Right kidney (tissue), 1 donor: ENCODE measurements around the gene MTRR.
A peak's percentile ranks its signal among the peaks of the same experiment; 100 is the strongest.

Experiments
- DNase-seq: peaks from one replicate; pipeline ENCODE4 v3.0.0-alpha.2; 2016

The MTRR gene

DNA sequence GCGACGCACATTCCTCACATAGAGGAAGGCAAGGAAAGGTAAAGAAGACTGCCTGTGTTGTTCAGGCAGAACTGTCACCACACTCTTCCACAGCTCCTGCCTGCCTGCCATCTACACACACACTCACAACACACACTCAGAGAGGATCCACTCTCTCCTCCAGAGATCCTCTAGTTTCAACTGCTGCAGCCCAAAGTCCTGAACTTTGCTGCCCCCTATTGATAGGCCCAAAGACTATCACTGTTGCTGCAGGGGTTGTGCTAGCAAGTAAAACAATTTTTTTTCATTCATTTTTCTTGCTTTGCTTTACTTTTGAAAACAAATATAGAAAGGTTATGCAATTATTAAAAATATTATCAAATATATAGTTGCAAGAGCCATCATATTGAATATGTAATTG is 12.1 kb upstream of the MTRR start:
- DNase-seq, result no peak

DNA sequence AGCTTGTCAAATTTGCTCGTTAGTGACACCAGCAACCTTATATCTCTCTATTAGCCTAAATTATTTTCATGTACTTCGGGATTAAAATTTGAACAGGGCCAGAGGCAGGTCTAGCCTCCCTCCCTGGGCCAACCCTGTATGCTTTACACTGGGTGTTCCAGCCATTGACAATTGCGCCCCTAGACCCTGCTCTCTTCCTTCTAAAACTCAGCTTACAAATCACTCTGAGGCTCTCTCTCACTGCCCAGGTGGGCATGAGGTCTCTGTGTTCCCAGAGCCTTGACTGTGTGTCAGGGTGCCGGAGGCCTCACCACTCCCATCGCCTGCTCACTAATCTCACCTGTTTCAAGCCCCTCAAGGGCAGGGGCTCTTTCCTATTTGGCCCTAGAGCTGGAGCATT is 11.6 kb upstream of the MTRR start:
- no peak for DNase-seq

DNA sequence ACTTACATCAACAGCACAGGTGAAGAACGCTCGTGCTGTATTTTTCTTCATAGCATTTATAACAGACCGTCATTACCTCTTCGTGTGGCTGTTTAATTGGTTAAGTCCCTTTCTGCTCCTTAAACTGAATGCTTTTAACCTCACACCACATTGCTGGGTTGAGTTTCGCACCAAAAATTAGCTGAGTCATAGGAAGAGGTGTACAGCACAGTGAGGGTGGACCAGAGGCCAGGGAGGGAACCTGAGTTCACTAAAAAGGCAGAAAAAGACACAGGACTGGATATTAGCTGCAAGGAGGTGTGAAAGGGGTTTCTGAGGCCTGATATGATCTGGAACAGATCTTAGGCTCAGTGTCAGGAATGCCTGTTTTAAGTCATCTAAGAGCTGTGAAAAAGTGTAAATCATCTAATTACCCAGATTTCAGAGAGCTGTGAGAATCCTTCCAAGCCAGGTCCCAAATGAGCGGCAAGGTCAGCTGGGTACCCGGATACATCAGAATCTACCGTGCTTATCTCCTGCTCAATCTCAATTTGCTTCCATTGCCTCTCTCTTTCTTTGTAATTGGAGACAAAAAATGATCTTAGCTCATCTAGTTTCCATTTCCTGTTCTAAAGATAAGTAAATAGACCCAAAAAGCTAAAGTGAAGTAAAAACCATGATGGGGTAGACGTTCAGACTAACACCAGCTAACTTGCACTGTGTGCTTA is 10.9 kb upstream of the MTRR start:
- DNase-seq, result no peak

DNA sequence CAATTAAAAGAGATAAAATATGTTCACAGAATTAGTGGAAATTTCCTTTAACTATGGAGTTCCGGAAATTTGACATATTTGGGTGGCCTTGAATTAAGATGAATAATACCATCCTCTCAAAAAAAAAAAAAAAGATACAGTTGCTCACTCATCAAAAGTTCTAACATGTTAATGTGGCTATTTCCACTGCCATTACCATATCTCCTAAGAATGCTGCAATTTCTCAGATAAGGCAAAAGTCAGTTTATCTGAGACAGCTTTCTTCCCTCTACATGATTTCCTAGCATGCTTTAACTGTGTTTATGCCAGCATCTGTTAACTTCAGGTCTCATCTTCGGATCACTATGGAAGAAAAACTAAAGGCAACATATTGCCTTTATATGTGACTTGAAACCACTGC is 2.8 kb upstream of the MTRR start:
- no peak for DNase-seq

DNA sequence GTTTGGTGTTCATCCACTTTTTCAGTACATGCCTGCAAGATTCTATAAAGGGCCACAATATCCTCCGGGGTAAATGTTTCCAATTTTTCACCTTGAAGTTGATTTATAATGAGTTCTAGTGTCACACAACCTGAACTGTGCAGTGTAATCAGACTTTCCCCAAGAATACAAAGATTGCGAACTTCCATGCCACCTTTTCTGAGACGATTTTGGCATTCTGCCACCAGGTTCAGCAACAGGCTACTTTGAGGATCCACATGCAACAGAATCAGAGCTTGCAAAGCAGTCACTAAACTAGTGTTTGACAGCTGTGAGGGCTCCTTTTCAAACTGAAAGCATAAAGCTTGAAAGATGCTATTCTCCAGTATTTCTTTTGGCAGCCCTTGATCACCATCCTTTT is 1.7 kb upstream of the MTRR start:
- DNase-seq, result no peak

DNA sequence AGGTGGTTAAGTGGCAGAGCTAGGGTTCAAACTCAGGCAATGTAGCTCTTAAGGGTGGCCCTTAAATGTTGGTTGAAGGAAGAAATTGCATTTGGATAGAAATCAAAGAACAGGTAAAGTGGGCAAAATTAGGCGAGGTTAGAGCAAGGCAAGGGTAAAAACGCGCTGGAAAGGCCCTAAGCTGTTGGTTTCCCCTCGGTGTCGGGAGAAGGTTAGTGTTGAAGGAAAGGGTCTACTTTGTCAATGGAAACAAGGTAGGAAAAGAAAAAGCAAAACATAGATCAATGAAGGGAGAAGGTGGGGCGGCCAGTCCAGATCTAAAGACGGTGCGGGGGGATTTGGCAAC is 548 bp upstream of the MTRR start:
- no peak for DNase-seq

DNA sequence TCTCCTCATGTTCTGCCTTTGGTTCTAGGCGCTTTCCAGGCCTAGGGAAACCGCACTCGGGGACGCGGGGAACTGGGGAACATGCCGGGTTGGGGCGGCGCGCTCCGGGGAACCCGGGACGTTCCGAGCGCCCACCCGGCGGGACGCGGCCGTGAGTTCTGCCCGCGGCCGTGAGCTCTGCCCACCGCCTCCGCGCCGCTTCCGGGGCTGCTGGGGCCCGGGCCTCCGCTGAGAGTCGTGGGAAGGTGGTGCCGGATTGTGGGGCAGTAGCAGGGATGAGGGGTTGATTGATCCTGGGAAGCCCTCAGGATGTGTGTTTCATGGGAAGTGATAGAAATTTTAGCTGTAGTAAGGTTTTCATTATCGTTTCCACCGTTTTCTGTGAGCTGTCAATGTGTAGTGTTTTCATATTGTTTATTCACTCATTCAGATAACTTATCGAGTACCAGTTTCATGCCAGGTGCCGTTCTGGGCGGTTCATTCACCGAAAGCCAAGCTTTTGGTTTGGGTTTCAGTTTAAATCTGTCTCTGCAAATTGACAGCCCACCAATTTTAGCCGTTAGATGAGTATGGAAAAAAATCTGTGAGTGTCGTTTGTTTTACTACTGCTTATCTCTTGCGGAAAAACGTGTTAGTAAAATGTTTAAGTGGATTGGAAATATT is 657 bp downstream of the MTRR start:
- no peak for DNase-seq

DNA sequence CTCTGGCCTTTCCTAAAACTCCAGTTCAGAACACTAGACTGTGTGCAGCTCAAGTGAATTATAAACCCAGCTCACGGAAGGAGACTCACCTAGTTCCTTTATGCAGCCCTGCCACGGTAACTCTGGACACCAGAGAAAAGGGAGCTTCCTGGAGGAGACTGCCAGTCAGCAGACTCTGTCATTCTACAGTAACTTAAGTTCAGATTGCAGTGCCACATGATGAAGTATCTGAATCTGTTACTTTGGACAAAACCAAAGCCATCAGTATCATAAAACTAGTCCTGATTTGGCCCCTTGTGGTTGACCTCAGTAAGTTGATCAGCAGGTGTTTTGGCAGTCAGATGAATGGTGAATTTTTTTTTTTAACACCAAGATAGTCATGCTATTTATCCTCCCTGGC is 2.7 kb downstream of the MTRR start:
- DNase-seq, result no peak

DNA sequence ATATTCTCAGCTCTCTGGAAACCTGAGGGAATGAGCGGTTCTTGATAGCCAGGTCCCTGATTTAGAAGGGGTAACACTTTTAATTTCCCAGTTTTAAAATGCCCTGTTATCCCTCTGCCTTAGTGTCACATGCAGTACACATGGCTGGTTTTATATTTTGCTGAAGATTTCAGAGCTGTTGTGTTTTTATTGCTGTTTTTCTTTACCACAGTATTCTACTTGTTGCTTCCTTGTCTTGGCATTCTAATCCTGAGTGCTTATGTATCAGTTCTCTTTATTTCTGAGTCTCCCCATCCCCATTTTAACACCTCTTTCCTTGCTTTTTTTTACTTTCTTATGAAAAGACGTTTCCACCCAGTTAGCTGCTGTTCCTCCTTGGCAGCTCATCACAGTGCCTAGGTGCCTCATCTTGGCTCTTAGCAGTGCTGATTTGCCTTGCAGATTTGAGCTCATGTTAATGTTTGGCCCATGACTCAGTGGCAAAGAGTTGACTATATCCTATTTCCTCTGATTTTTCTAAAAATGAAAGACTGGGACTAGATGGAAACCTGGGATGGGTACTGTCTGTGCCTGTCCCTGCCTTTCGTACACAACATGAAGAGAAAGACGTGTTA is 3.7 kb downstream of the MTRR start:
- DNase-seq, result no peak

DNA sequence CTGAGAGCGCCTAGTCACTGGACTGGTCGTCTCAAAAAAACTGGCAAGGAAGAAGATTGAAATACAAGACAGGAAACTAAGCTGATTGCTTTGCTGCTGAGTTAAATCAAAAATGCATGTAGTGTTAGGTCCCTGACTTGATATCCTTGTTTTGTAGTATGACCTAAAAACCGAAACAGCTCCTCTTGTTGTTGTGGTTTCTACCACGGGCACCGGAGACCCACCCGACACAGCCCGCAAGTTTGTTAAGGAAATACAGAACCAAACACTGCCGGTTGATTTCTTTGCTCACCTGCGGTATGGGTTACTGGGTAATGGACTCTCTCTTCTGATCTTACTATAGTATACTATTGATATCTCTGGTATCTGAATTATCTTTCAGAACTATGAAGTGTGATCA is 4.3 kb downstream of the MTRR start:
- DNase-seq, result no peak

DNA sequence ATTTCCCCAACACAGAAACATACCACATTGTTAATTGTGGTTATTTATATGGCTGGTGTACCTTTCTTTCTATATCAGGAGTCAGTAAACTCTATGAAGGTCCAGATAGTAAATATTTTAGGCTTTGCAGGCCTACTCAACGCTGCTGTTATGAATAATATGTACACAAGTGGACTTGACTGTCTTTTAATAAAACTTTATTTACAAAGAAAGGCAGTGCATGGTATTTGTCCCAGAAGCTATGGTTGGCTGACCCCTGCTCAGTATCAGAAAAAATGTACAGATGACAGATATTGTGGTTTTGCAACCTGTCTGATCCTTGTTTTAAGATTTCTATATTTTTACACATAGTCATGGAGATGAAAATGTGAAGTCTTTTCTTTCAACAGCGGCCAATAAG is 5.7 kb downstream of the MTRR start:
- DNase-seq, result no peak

DNA sequence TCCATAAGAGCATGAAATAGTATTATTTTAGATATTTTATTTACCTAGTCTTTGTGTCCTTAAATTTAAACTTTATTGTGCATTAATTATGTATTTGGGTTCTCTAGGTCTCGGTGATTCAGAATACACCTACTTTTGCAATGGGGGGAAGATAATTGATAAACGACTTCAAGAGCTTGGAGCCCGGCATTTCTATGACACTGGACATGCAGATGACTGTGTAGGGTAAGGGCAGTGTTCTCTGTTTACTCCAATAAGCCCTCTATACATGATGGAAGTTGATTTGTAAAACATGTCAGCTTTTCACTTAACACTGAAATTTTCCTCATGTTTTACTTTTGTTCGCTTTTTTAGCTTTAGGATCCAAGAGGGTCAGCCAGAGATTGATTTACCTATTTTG is 6.2 kb downstream of the MTRR start:
- no peak for DNase-seq

DNA sequence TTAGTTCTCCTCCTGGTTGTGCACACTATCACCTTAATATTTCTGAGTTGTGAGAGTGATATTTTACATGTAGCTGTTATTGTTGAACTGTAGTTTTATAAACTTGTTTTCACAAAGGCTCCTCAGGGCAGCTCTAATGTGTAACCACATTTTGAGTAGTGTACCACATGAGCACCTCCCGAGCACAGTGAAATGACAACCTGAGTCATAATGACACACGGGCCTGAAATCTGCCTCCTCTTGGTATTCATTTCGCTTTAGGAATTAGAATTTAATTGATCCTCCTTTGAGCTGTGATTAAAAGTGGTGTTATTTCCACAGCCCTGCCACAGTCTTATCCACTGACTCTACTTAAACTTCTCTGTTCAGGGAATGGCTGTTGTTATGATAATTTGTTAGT is 7.9 kb downstream of the MTRR start:
- no peak for DNase-seq

DNA sequence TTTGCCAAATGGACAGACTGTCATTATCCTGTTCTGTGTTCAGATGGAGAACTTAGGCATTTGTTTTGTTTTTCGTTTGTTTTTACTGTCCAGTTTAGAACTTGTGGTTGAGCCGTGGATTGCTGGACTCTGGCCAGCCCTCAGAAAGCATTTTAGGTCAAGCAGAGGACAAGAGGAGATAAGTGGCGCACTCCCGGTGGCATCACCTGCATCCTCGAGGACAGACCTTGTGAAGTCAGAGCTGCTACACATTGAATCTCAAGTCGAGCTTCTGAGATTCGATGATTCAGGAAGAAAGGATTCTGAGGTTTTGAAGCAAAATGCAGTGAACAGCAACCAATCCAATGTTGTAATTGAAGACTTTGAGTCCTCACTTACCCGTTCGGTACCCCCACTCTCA is 8.9 kb downstream of the MTRR start:
- no peak for DNase-seq

DNA sequence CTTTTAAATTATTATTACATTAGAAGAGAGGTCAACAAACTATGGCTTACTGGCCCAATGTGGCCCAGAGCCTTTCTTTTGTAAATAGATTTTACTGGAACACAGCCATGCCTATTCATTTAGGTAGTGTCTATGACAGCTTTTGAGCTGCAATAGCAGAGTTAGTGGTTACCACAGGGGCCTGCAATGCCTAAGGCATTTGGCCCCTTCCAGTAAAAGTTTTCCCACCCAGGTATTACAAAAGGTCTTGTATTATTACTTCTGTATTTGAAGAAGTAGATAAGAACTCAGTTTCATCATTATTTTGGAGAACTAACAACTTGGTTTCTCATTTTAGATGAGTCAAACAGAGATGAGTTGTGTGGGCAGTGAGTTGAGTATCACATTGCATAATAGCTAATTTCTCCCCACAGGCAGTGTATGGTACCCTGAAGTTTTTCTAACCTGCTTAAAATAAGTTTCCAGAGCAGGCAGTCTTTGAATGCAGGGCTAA is 9.5 kb downstream of the MTRR start:
- DNase-seq, result no peak

DNA sequence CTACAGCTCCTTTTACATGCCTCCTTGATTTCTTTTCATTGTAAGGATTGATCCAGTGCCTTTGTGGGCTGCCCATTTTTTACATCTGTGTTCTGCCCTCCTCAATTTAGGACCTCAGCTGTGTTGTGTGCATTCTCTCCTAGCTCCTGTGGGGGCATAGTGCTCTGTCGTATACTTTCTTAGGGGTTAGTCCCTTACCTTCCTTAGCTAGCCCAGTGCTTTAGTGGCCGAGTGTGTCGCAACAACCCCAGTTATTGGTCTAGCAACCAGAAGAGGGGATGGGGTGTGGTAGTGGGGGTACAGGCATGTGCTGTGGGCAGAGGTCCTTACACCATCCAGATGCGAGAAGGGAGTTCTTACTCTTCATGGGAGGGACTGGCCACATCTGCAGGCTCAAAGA is 12.1 kb downstream of the MTRR start:
- no peak for DNase-seq

DNA sequence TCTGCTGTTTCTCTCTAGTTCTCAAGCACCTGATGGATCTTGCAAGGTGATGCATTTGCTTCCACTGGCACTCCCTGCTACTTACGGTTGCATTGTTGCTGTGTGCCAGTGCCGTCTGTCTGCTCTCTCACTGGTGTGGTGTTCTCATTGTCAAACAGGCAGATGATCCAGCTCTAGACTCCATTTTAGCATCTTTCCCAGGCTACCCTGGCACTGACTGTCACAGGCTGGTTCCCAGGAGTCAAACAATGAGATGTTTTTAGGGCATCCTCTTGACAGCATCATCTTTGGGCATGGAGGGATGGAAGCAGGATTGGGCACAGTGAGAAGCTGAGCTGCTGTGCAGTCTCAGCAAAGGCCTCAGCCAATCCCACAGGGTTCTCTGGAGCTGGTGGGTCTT is 12.9 kb downstream of the MTRR start:
- no peak for DNase-seq

DNA sequence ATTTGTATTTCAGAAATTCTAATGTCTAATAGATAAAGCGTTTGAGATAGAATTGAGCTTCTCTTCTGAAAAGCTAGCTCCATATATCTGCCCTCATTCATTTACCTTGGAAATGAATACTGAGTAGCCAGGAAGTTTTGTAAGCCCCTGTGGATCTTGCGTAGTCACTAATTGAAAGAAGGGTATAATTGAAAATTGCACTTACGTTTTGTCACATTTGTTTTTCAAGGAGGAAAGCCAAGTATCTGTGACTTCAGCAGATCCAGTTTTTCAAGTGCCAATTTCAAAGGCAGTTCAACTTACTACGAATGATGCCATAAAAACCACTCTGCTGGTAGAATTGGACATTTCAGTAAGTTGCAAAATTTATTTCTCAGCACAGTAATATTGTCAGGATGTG is 14.0 kb downstream of the MTRR start:
- no peak for DNase-seq

DNA sequence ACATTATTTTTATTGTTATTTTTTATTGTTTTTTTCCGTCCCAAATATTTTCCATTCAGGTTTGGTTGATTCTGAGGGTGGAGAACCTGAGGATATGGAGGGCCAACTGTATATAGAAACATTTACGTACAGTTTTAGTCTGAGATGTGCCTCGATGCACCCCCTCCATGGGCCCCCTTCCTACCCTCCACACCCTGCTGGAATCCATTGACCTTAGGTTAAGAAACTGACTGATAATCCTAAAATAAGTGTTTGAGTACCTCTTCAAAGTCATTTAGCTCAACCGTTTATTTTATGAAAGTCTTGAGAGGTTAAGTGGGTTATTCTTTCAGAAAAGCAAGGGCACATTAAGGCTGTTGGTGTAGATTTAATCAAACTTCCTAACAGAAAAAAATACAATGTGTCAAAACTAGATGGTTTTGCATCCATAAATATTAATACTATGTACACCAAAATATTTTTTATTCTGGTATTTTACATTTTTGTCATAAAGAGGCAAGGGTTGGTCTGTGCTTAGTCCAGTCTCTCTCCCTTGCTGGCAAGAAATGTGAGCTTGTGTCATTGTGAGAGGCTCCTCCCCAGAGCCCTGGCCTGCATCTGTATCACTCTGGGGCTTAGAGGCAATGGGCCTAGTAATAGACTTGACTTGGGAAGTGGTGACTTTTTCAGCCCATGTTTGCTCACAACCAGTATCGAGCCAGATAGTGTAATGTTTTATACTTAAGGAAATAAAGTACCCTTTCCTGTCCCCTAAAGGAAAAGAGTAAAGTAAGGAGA is 15.7 kb downstream of the MTRR start:
- DNase-seq, result no peak

DNA sequence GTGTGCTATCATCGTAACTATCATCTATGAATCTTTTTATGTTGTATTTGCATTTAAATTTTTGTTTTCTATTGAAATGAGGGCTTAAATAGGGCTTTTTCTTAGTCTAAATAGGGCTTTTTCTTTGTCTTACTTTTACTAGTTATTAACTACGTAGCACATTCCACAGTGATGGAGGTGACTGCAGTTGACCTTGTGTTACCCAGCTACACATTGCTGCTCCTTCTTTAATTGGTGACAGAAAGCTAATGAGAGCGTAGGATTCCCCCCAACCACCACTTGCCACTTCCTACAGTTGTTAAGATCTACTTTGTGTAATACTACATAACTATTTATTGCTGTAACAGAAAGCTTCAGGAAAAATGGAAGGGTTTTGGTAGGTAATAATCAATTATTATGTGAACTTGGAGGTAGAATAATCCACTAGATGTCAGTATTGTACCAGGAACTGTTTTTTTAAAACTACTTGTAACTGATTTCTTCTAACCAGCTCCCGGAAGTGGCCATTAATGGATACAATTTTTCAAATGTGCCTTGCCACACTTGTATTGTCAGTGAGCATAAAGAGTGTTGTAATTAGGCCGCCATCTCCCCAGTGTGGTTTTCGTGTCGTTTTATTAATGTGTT is 18.0 kb downstream of the MTRR start:
- peak; percentile 14 for DNase-seq

DNA sequence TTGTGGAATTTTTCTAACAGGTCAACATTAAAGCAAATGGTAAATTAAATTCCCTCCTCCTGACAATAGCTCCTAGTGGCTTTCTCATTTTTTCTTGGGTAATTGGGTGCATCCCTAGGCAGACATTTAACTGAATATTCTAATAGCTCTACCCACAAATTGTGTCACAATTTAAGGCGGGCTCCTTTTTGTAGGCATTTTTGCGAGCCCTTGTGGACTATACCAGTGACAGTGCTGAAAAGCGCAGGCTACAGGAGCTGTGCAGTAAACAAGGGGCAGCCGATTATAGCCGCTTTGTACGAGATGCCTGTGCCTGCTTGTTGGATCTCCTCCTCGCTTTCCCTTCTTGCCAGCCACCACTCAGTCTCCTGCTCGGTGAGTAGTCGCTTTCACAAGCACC is 20.0 kb downstream of the MTRR start:
- no peak for DNase-seq

DNA sequence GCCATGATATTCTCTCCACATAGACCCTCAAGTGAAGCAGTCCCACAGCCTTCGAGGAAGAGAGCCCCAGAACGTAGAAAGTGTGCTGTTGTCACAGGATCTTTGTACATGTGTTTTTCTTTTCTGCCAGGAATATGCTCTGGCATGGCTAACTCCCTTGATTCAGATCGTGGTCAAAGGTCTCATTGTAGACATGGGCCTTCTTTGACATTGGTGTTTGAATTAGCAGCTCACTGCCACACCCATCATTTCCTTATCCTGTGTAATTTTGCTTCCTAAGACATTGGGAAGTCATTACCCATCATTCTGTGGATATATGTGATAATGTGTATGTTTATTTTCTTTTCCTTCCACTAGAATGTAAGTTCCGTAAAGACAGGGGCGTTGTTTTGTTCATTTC is 25.5 kb downstream of the MTRR start:
- DNase-seq, result no peak

DNA sequence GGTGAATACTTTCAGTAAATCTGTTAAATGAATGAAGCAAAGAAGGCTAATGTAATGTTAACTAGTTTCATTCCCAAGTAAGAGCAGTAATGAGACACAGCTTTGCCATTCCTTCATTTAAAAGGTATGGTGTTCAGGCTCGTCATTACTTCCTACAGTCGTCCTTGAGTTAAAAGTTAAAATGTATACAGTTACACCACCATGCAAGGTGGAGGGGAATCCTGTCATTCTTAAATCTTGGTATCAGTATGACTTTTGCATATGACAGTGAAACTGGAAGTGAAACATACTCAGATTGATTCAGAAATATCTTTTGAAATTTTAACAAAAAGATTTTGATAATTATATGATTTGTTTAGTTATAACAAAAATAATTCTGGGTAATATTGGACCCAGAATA is 25.9 kb downstream of the MTRR start:
- no peak for DNase-seq
